HL-60 (cell line): Measurements from ENCODE around the gene HLA-DMA.
A peak's percentile ranks its signal among the peaks of the same experiment; 100 is the strongest.

ENCODE experiments used
- GABPA ChIP-seq: IDR thresholded peaks from 2 replicates; pipeline ENCODE4 v1.6.1; 2012; ENCODE audit warnings: low read depth
- POLR2AphosphoS5 ChIP-seq: IDR thresholded peaks from 2 replicates; pipeline ENCODE4 v1.6.1; 2012; ENCODE audit warnings: low read depth
- TF ChIP-seq, protein P1 (sequence below): IDR thresholded peaks from one replicate; pipeline ENCODE4 v1.5.1; 2011; ENCODE audit warnings: low read length, control low read depth, inconsistent platforms; ENCODE audit not compliant: insufficient read depth
- TF ChIP-seq, protein P2 (sequence below): IDR thresholded peaks from 2 replicates; pipeline ENCODE4 v1.6.1; 2012; ENCODE audit warnings: low read depth; ENCODE audit not compliant: insufficient replicate concordance

DNA sequence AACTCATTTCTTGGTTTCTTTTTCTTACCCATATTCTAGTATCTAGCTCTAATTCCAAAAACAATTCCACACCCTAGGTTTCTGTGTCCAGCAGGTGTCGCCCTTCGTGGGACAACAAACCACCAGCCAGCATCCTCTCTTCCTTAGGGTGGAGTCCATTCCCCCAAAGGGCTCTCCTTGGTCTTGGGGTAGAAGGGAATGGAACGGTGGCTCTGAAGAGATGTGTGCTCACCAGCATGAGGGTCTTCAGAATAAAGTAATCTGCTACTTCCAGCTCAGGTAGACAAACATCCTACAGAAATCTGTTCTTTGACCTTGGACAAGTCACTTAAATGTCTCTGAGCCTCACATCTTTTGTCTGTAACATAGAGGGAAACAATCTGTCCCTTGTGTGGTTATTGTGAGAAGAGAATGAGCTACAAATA, 19.2 kb downstream of the HLA-DMA start:
- TF ChIP-seq POLR2AphosphoS5 (no peak), GABPA (no peak)
- TF ChIP-seq, protein P1, sequence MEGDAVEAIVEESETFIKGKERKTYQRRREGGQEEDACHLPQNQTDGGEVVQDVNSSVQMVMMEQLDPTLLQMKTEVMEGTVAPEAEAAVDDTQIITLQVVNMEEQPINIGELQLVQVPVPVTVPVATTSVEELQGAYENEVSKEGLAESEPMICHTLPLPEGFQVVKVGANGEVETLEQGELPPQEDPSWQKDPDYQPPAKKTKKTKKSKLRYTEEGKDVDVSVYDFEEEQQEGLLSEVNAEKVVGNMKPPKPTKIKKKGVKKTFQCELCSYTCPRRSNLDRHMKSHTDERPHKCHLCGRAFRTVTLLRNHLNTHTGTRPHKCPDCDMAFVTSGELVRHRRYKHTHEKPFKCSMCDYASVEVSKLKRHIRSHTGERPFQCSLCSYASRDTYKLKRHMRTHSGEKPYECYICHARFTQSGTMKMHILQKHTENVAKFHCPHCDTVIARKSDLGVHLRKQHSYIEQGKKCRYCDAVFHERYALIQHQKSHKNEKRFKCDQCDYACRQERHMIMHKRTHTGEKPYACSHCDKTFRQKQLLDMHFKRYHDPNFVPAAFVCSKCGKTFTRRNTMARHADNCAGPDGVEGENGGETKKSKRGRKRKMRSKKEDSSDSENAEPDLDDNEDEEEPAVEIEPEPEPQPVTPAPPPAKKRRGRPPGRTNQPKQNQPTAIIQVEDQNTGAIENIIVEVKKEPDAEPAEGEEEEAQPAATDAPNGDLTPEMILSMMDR: peak; percentile 76
- TF ChIP-seq, protein P2, sequence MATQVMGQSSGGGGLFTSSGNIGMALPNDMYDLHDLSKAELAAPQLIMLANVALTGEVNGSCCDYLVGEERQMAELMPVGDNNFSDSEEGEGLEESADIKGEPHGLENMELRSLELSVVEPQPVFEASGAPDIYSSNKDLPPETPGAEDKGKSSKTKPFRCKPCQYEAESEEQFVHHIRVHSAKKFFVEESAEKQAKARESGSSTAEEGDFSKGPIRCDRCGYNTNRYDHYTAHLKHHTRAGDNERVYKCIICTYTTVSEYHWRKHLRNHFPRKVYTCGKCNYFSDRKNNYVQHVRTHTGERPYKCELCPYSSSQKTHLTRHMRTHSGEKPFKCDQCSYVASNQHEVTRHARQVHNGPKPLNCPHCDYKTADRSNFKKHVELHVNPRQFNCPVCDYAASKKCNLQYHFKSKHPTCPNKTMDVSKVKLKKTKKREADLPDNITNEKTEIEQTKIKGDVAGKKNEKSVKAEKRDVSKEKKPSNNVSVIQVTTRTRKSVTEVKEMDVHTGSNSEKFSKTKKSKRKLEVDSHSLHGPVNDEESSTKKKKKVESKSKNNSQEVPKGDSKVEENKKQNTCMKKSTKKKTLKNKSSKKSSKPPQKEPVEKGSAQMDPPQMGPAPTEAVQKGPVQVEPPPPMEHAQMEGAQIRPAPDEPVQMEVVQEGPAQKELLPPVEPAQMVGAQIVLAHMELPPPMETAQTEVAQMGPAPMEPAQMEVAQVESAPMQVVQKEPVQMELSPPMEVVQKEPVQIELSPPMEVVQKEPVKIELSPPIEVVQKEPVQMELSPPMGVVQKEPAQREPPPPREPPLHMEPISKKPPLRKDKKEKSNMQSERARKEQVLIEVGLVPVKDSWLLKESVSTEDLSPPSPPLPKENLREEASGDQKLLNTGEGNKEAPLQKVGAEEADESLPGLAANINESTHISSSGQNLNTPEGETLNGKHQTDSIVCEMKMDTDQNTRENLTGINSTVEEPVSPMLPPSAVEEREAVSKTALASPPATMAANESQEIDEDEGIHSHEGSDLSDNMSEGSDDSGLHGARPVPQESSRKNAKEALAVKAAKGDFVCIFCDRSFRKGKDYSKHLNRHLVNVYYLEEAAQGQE: no peak
